GM21529 (cell line): Measurements from ENCODE around the gene LSM14A.
"Not testable (repeated sequence)": the region's sequence is repeated elsewhere in the genome, so short reads cannot be mapped to it uniquely, and the experiment has no call there.

Experiments used
- ATAC-seq: cut with Tn5 transposase; IDR thresholded peaks from one replicate; pipeline ENCODE4 v1.9.1; 2021; ENCODE audit not compliant: unreplicated experiment

Gene LSM14A

DNA sequence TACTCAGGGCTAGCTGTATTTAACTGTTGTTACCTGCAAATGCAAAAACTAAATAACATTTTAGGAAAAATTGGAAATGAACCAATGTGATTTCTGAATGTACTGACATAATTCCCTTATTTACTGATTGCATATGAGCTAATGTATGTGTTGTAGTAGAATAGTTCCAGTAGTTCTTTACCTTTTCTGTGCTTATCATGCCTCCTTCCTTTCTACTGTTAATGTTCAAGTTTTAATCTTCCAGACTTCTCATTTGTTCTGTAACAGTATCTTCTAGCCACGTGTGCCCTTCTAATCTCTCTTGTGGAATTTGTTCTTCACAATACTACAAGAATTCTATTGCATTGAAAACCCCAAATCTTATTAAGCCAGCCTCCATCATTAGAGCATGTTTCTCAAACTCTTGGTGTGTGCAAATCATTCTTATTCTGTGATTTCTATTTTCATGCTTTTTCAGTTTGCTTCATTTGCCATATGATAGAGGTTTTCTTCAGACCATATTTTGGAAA is 17.7 kb downstream of the LSM14A start:
- ATAC-seq: no peak

DNA sequence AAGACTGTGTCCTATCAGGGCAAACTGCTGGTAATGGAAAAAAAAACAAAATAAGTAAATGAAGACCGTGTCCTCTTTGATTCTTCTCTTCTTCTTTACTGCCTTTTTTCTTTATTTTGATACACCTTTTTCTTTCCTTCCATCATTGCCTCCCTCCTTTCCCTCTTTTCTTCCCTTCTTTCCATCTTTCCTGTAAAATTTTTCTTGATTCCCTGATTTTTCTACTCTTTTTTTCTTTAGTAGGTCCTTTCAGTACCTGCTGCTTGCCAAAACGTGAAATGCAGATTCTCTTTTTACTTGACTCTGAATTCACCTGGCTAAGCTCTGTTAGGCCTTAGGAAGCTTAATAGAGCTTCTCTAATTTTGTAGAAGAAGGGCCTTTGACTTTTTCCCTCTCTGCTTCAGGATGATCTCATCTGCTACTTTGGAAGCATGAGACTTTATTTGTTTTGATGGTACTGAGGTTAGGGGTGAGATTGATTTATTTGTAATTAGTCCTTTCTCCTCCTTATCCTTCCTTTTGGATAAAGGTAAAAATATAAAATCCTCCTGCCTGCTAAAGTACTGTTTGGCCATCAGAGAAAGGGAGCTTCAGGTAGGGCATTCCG is 19.2 kb downstream of the LSM14A start:
- ATAC-seq: no peak

DNA sequence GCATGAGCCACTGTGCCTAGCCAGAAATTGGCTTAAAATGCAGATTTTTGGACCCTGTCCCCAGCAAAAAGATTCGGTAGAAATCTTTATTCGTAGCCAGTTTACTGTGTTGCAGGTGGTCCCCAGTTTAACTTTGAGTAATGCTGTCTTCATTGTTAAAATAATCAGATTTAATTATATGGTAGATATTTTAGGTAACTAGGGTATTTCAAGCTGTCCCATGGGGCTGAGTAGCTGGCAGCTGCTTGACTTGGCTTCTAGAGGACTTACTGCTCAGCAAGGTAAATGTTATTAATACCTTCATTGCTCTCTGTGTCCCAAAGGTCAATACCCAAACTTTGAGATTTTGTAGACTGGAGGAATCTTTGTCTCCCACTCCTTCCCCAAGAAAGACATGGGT is 21.1 kb downstream of the LSM14A start:
- ATAC-seq: no peak

DNA sequence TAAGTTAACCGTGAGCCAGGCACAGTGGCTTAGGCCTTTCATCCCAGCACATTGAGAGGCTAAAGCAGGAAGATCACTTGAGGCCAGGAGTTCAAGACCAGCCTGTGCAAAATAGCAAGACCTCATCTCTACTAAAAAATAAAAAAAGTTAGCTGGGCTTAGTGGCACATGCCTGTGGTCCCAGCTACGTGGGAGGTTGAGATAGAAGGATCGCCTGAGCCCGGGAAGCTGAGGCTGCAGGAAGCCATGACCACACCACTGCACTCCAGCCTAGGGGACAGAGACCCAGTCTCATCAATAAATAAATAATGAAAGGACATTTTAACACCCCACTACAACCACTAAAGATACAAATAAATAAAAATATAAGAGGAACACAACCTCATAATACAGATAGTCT is 21.6 kb downstream of the LSM14A start:
- no peak for ATAC-seq

DNA sequence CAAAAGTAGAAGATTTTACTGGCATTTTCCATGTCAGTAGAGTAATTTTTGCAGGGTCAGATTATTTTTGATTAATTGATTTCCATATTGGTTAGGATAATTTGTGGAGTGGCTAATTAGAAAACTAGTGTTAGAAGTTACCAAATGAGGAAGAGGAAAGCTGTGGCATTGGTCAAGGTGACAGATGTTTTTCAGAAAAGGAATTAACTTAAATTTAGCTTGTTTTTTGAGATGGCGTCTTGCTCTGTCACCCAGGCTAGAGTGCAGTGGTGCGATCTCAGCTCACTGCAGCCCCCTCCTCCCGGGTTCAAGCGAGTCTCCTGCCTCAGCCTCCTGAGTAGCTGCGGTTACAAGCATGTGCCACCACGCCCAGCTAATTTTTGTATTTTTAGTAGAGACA is 28.8 kb downstream of the LSM14A start:
- ATAC-seq: no peak

DNA sequence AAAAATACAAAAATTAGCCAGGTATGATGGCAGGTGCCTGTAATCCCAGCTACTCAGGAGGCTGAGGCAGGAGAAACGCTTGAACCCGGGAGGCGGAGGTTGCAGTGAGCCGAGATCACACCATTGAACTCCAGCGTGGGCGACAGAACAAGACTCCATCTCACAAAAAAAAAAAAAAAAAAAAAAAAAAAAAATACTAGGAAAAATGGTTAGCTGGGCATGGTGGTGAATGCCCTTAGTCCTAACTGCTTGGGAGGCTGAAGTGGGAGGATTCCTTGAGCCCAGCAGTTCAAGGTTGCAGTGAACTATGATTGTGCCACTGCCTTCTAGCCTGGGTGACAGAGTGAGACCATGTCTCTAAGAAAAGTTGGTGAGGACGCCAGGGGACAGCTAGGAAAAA is 33.0 kb downstream of the LSM14A start:
- ATAC-seq: not testable (repeated sequence)

DNA sequence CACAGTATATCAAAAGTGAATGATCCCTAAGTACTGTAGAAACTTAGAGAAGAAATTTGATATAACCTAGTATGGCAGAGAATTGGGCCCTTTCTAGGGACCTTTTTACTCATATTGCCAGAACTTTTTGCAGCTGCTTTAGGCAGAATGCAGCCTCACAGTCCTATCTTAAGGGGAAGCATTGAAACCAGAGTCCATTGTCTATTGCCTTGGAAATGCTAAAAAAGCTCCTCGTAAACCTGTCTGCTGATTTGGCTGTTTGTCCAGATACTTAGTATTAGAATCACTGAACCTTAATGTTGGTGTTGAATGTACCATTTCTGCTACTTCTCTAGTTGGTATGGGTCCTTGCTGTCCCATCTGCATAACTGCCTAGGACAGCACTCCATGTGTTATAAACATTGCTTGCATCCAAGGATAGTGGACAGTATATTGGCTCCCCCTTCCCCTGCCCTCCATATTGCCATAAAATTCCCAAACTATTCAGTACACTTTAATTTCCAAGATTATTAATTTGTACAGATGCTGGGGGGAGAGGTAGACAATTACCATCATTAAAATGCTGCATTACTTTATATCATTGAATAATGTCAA is 36.1 kb downstream of the LSM14A start:
- ATAC-seq: no peak

DNA sequence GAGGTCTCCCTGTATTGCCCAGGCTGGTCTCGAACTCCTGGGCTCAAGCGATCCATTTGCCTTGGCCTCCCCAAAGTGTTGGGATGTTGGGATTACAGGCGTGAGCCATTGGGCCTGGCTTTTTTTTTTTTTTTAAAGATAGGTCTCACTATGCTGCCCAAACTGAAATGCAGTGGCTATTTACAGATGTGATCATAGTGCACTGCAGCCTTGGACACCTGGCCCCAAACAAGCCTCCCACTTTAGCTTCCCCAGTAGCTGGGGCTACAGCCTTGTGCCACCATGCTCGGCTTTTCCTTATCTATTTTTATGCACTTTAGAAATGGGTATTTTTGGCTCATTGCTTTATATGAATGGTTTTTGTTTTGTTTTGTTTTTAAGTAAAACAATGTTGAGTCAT is 37.4 kb downstream of the LSM14A start:
- ATAC-seq: no peak

DNA sequence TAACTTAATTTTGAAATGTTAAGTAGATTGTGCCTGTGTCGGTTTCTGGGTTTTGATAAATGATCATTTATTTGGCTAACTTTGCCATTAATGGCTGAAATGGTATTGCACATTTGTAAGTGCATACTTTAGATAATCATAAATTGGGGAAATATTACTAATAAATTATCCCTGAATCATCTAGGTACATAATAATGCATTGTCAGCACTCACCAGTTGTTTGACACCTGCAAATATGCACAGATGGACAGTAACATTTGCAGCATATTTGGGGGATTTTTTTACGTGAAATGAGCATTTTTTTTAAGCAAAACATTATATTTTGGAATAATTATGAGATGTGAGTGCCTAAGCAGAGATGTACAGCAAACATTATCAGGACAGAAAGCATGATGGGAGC is 41.0 kb downstream of the LSM14A start:
- ATAC-seq: no peak

DNA sequence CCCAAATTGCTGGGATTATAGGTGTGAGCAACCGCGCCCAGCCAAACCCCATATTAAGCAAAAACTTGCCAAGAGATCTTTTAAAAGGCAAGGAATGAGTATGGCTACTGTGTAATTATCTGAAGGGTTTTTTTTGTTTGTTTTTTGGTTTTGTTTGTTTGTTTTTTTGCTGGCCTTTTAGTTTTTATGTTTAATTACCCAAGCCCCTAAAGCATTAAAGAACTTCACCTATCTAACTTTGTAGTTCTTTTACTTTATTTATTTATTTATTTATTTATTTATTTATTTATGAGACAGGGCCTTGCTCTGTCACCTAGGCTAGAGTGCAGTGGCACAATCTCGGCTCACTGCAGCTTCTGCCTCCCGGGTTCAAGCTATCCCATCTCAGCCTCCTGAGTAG is 41.7 kb downstream of the LSM14A start:
- ATAC-seq: no peak

DNA sequence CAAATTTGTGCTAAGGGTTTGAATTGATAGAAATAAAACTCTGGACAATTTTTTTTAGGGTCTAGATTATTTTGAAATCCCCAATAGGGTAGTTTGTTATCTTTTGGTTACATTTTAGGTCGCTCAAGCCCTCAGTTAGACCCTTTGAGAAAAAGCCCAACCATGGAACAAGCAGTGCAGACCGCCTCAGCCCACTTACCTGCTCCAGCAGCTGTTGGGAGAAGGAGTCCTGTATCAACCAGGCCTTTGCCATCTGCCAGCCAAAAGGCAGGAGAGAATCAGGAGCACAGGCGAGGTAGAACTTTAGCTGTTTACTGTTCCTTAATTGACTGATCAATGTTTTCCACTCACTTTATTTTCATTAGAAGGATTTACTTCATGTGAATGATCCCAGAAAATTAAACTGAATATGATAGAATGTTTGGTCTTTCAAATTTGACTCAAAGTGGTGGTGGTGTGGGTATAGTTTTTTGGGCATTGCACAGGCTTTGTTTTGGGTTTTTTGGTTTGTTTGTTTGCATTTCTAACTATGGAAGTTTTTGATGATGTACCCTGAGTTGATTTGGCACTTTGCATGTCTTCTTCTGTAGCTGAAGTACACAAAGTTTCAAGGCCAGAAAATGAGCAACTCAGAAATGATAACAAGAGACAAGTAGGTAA is 42.8 kb downstream of the LSM14A start:
- no peak for ATAC-seq

DNA sequence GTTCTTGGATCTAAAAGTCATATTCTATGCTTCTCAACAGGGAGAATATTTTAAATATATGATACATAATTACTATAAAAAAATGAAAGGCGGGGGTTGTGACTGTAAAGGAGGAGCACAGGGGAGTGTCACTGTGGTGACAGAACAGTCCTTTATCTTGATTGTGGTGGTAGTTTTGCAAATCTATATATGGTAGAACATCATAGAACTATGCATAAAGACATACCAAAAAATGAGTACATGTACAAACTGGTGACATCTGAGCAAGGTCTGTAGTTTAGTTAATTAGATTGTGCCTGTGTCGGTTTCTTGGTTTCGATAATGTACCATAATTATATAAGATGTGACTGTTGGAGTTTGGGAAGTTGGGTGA is 43.3 kb downstream of the LSM14A start:
- no peak for ATAC-seq

DNA sequence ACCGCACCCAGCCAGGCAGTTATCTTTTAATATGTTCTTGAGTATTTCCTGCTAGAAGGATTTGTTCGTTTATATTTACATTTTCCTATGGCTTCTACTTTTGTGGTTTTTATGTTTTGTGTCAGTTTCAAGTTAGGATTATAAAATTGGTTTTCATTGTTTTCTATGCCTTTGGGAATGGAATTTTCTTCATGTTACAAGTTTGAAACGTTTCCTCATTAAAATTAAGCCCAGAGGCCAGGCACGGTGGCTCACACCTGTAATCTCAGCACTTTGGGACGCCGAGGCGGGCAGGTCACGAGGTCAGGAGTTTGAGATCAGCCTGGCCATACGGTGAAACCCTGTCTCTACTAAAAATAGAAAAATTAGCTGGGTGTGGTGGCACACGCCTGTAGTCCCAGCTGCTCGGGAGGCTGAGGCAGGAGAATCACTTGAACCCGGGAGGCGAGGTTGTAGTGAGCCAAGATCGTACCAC is 44.5 kb downstream of the LSM14A start:
- not testable (repeated sequence) for ATAC-seq

DNA sequence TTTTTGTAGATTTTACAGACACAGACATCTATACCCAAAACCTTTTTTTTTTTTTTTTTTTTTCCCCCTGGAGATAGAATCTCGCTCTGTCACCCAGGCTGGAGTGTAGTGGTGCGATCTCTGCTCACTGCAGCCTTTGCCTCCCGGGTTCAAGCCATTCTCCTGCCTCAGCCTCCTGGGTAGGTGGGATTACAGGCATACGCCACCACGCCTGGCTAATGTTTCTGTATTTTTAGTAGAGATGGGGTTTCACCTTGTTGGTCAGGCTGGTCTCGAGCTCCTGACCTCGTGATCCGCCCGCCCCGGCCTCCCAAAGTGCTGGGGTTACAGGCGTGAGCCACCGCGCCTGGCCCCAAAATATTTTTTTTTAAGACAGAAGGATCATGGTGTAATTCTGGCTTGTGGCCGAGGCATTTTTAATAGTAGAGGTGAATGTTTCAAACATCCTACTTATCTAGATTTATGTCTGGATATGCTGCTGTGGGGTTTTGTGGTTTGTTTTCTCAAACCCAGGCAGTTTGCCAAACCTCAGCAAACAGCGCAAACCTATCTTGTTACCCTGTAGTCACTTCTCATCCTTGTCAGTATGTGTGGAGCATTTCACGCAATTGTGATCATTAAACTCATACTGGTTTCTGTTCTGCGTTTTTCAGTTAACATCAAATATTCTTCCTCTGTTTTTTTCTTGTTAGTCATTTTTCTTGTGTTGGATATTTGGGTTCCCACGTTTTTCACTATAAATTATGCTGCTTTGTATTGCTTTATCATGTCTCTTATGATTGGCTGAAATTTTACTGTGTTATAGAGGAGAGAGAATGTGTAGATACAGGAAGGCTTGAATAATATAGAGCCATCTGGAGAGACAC is 45.9 kb downstream of the LSM14A start:
- peak; percentile 53 for ATAC-seq

DNA sequence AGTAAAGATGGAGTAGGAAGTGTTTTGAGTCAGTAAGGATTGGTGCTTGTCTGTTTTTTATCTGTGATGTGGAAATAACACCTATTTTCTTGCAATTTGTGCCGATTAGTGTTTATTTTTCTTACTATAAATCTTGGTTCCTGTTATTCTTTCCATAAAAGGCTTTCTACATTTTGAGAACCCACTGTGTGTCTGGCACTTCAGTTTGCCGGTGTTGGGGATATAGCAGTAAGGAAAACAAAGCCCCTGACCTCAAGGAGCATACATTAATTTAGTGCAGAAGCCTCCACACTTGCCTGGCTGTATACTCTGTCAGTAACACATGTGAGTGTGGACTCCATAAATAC is 46.5 kb downstream of the LSM14A start:
- no peak for ATAC-seq

DNA sequence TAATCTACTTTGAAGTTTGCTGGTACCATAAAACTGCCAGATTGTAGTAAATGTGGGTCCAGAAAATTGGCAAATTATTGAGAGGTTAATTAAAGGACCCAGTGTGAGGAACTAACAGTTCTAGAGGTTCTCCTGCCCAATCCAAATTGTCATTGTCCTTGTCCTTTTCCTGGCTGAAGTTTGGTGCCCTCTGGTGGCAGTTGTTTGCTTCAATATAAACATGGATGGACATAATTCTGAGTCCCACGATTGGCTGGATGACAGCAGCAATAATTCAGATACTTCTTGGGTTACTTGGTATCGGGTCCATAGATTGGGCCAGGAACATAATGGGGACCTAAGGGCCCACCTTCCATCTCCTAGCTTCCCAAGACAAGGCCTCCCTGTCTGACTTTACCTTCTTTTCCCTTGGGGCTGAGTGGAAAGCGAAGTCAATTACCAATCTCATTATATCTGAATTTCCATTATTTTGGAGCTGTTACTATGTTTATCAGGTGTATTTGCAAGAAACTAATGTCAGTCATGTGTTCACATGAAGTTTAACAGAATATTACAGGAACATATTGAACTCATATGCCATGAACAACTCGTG is 48.3 kb downstream of the LSM14A start:
- no peak for ATAC-seq

DNA sequence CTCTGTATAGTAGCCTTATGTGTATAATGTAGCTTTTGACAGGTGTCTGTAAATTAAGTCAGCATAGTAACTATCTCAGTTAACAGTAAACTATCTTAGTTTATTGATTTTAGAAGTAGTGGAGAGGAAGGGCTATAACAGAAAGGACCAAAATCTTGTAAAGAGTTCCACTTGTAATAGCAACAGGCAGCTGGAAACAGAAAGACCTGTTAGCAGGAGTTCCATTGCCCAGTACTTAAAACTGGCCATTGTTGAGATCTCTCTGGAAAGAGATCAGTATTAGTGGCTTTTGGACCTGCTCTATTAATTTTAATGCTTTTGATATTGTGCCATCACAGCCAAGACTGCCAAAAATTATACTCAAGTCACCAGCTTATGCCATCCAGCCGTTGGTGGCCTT is 50.1 kb downstream of the LSM14A start:
- no peak for ATAC-seq

DNA sequence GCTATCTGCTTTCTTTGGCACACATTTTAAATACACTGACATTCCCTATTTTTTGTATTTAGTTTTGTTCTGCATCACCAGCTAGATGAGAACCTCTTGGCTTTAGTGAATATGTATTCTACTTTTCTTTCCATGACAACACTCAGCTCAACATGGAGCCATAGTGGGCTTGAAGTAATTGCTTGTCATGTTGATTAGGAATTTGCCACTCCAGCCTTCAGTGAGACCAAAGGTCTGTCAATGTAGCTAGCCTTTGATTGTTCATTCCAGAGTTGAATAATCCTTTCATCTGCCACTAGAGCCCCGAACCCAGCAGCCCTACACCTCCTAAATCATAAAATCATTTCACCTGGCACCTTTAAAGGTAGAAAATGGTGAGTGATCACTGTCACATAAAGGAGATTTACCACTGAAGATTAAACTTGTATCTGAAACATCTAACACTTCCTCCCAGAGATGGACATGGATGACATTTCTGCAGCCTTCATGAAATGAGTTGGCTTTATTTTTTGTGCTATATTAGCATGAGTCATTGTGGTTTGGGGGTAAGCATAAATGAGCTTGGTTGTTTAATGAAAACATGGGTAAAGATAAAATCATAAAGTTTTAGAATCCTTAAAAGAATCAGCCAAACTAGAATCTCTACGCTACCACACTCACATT is 52.8 kb downstream of the LSM14A start:
- ATAC-seq: no peak

DNA sequence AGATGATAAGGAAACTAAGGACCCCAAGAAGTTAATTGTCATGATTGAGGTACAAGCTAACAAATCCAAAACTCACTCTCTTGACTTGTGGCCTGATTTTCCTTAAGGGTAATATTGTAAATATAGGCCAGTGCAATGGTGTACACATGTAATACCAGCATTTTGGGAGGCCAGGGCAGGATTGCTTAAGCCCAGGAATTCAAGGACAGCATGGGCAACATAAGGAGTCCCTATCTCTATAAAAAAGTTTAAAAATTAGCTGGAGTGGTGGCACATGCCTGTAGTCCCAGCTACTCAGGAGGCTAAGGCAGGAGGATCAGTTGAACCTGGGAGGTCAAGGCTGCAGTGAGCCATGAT is 53.3 kb downstream of the LSM14A start:
- ATAC-seq: no peak

DNA sequence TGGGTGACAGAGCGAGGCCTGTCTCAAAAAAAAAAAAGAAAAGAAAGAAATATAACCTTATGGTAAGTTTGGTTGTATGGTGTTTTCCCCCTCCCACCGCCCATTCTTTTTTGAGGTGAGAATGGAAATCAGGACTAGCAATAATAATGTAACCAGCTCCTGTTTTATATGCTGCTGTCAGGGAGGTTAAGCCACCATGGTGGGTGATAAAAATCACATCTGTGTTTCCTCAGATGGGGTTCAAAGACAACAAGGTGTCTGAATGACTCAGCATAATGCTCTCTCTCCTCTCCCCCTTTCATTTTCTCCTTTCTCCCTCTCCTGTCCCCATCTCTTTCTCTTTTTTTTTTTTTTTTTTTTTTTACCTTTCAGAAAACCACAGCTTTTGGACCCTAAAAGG is 53.7 kb downstream of the LSM14A start:
- no peak for ATAC-seq

DNA sequence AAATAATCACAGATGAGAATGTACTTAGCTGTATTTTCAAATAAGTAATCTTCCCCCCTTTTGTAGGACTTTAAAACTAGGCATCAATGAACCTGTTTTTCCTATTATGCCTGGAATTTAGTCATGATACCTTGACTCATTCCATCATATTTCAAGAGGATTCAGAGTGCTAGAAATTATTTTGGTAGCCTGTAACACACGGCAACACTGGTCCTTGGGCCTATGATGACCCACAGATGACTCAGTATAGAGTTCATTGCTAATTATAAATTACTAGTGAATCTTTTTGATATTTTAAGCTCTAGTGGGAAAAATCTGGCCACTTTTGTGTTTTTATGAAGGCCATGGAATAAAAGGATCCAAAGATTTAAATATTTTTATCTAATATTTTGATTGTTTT is 56.0 kb downstream of the LSM14A start:
- ATAC-seq: no peak
